GM19397 (cell line): ENCODE measurements around the gene FOXN1.
"Not testable (repeated sequence)": the region's sequence is repeated elsewhere in the genome, so short reads cannot be mapped to it uniquely, and the experiment has no call there.

Experiments used
- ATAC-seq: cut with Tn5 transposase; IDR thresholded peaks from one replicate; pipeline ENCODE4 v1.9.1; 2021; ENCODE audit warnings: mild to moderate bottlenecking, moderate library complexity; ENCODE audit not compliant: unreplicated experiment

FOXN1 gene

DNA sequence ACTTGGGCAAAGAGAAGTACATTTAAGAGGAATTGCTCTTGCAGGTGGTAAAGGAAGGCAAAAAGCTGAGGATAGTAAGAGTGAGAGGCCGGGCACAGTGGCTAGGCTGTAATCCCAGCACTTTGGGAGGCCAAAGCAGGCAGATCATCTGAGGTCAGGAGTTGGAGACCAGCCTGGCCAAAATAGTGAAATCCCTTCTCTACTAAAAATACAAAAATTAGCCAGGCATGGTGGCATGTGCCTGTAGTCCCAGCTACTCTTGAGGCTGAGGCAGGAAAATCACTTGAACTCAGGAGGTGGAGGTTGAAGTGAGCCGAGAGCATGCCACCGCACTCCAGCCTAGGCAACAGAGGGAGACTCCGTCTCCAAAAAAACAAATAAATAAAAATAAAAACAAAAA, 16.1 kb downstream of the FOXN1 start:
- not testable (repeated sequence) for ATAC-seq

- ATAC-seq, result no peak
Measured at GRCh38 chr17:28523186-28523585, 17.0 kb downstream of the FOXN1 start.

GRCh38 chr17:28523876-28524275, 17.7 kb downstream of the FOXN1 start:
- ATAC-seq, result no peak

GRCh38 chr17:28524476-28525424, 18.6 kb downstream of the FOXN1 start:
- no peak for ATAC-seq

DNA sequence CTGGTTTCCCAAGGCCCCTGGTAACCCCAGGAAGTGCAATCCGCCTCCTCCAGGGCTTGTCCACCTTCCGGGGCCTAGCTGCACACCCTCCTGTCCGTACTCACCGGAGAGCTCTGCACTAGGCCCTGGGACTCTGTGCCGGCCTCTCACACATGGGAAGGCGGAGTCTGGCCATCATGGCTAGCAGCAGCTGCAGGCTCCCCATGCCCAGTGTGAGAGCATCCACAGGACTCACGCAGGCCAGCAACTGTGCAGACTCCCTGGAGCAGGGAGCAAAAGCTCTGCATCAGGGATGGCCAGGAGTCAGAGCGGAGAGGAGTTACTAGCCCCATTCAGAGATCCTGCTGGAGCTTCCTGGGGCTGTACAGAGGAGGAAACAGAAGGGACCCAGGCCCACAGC, 20.2 kb downstream of the FOXN1 start:
- no peak for ATAC-seq

DNA sequence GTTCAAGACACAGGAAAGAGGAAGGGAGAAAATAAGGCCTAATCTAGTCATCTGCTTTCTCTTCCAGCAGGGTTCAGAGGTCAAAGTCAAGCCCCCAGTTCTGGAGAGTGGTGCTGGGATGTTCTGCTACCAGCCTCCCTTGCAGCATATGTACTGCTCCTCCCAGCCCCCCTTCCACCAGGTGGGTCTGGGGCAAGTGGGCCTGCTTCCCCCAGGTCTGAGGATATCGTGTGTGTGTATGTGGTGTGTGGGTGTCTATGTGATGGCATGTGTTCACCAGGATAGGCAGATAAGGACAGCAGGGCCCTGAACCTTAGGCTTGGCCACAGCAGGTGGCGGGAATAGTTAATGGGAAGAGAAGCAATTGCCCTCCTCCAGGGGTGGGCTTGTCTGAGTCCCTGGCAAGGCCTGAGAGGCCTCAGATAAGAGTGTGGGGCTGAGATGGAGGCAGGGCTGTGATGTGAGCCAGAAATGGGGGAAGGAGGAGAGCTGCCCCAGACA, 21.1 kb downstream of the FOXN1 start:
- no peak for ATAC-seq

DNA sequence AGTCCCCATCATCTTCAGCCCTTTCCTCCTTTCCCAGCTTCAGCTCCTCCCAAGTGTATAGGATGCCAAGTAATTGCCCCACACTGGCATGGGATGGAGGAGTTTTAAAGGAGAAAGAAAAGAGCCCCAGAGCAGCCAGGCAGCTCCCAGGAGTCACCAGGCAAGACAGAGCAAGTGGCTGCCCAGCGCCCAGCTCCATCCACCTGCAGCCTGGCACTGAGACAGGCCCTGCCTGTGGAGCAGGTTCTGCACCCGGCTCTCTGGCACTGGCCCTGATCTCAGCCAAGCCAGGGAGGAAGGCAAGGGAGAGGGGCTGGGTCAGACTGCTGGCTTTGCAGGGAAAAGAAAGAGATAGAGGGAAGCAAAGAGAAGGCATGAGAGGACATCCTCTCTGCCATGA, 21.7 kb downstream of the FOXN1 start:
- ATAC-seq, result no peak

- no peak for ATAC-seq
Measured at GRCh38 chr17:28528327-28529012, 22.3 kb downstream of the FOXN1 start.

DNA sequence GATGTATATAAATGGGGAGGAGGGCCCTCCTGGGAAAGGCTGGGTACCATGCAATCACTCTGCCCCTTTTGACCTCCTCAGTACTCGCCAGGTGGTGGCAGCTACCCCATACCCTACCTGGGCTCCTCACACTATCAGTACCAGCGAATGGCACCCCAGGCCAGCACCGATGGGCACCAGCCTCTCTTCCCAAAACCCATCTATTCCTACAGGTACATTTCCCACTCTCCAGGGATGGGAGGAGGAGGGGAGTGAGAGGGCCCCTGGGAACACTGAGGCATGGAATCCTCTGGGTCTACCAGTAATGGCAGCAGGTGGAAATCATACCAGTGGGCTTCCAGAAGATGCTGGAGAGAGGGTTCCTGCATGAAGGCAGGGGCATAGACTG, 22.9 kb downstream of the FOXN1 start:
- no peak for ATAC-seq

DNA sequence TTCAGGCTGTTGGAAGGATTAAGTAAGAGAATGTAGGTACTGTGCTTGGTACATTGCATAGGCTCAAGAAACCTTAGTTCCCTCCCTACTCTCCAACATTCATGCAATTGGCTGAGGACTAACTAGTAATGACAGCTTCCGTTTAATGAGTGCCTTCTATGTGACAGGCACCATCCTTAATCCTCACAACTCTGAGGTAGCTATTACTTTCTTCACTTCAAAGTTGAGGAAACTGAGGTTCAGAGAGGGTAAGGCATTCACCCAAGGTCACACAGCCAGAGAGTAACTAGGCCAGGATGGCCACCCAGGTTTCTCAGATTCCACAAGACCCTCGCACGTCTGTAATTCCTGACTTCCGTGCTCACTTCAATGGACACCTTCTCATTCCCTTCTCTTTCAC, 24.1 kb downstream of the FOXN1 start:
- ATAC-seq, result no peak

DNA sequence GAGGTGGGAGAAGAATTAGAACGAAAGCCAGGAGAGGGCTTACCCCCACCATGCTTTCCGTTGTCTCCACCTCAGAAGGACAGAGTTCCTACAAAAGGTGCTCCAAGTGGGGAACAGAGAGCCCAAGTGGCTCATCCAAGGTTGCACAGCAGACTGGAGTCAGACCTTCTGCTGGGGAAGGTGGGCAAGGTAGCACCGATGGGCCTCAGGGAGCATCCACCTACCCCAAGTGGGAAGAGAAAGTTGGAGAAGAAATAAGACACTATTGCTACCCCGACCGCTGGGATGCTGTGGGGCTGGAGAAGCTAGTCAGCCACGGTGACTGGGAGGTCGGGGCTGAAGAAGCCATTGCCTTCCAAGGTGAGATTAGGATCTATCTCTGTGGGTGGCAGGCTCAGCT, 24.8 kb downstream of the FOXN1 start:
- no peak for ATAC-seq

DNA sequence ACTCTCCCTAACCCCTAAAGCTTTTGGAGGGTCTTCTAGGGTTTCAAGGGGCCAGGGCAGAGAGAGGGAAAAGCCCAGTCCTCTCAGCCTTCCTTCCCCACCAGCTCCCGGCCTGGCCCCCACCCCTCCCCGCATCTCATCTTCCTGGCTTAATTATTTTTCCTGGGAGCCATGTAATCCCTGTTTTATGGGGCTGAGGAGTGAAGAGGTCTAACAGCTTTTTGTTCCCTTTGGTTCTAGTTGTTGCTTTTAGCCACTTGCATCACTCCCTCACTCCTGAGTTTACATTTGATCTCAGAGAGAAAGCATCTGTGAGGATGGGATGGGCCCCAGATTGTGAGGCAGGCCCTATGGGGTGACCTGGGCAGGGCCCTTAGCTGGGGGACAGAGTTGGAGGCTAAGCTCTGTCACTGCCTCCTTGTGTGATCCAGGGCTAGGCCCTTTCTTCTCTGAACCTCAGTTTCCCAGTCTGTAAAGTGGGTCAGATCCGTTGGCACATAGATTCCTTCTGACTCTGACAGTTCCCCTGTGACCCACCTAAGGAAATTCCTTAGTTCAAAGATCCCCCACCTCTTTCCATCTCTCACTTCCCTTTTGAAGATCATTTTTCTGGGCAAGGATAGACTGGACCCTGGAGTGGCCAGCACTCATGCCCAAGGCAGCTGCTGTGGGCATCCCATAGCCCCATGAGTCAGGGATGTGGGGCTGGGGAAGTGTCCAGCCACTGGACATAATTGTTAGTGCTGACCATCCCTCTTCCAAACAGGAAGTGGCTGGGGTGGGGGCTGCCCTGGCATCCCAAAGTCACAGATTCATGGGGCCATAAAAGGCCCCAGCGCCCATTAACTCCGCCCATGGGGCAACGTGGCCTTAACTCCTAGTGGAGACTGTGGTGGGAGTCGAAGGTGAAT, 26.2 kb downstream of the FOXN1 start:
- ATAC-seq, result no peak

GRCh38 chr17:28533091-28533807, 27.1 kb downstream of the FOXN1 start:
- ATAC-seq, result no peak

DNA sequence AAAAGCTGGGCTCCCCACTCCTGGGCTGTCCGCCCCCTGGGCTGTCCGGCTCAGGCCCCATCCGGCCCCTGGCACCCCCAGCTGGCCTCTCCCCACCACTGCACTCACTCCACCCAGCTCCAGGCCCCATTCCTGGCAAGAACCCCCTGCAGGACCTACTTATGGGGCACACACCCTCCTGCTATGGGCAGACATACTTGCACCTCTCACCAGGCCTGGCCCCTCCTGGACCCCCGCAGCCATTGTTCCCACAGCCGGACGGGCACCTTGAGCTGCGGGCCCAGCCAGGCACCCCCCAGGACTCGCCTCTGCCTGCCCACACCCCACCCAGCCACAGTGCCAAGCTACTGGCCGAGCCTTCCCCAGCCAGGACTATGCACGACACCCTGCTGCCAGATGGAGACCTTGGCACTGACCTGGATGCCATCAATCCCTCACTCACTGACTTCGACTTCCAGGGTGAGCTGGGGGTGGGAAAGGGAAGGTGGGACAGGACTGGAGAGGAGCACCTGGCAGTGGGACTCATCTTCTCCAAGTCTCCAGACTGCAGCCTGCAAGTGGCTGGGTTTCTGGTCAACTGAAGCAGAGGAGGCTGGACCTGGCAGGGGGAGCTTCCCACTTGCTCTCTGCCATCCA, 28.7 kb downstream of the FOXN1 start:
- ATAC-seq, result no peak

- ATAC-seq, result no peak
Measured at GRCh38 chr17:28536532-28537218, 30.5 kb downstream of the FOXN1 start.

- no peak for ATAC-seq
Measured at GRCh38 chr17:28537219-28537610, 31.1 kb downstream of the FOXN1 start.

- ATAC-seq, result no peak
Measured at GRCh38 chr17:28538296-28538895, 32.2 kb downstream of the FOXN1 start.

- no peak for ATAC-seq
Measured at GRCh38 chr17:28540231-28540630, 34.1 kb downstream of the FOXN1 start.

- ATAC-seq, result no peak
Measured at GRCh38 chr17:28541439-28541838, 35.3 kb downstream of the FOXN1 start.
